GM12878 (cell line): Measurements from ENCODE around the gene ROCK2. TPM values are rescaled to one million over a fixed set of nuclear protein-coding genes. Genes with fewer than 3 reads are reported as not detected.

Source experiments
- ATAC-seq: fragments of 200-7000 bp; cut with Tn5 transposase; 3 replicates; pipeline ENCODE4 v1.9.1; 2020; ENCODE audit warnings: mild to moderate bottlenecking, moderate library complexity
- BruUV-seq: library from RNA; stranded (reverse); fragments of 400-500 nt; replicated peaks from 2 replicates; lab custom pipeline; 2021; lab: Mats Ljungman, UMichigan
- CTCF ChIA-PET: fragments of 300-600 bp; sonication (Branson Sonifier 250); formaldehyde crosslinking; extraction: SDS; loops from one replicate; lab custom pipeline; 2021; ENCODE audit warnings: inconsistent platforms; lab: Yijun Ruan, JAX
- POLR2A ChIA-PET: fragments of 350-600 bp; formaldehyde crosslinking; extraction: SDS; loops from one replicate; lab custom pipeline; 2021; ENCODE audit warnings: inconsistent platforms; lab: Charles Lee
- RAD21 ChIA-PET: fragments of 300-600 bp; sonication (Branson Sonifier 250); formaldehyde crosslinking; loops from one replicate; lab custom pipeline; 2023; ENCODE audit warnings: antibody characterized with exemption; ENCODE audit not compliant: unreplicated experiment; lab: Charles Lee
- SMC1A ChIA-PET: fragments of 300-600 bp; sonication (Branson Sonifier 250); formaldehyde crosslinking; loops from one replicate; lab custom pipeline; 2023; ENCODE audit not compliant: unreplicated experiment, uncharacterized antibody; lab: Charles Lee
- DNase-seq: peaks from one replicate; pipeline ENCODE4 v3.0.0-alpha.2; 2011; ENCODE audit warnings: low read depth, low spot score
- FAIRE-seq: peaks from 3 replicates; lab custom pipeline; 2011; peaks lifted over from hg19 to GRCh38; lab: Jason Lieb, UNC
- H2AFZ ChIP-seq: 2 replicates; pipeline ENCODE4 v1.6.0; 2011; ENCODE audit warnings: low read depth, low read length, control low read depth; ENCODE audit not compliant: control insufficient read depth
- H3K27ac ChIP-seq: 2 replicates; pipeline ENCODE4 v1.5.1; 2011; ENCODE audit warnings: control low read depth; ENCODE audit not compliant: control insufficient read depth, insufficient read depth
- H3K27me3 ChIP-seq, 2 experiments: replicated peaks in 1 of 2; 2 replicates each; pipeline versions ENCODE4 v1.6.0 to v1.6.1; 2011; ENCODE audit warnings: low read length in 1 of 2; ENCODE audit not compliant: control insufficient read depth in 2 of 2, insufficient read depth in 2 of 2
- H3K36me3 ChIP-seq, 2 experiments: 2 replicates each; pipeline ENCODE4 v1.5.1; 2011; ENCODE audit warnings: low read length in 1 of 2; ENCODE audit not compliant: control insufficient read depth in 2 of 2, insufficient read depth in 2 of 2
- H3K4me1 ChIP-seq: 2 replicates; pipeline ENCODE4 v1.6.1; 2011; ENCODE audit warnings: mild to moderate bottlenecking, low read length, moderate library complexity, mixed read lengths; ENCODE audit not compliant: control insufficient read depth, insufficient read depth
- H3K4me2 ChIP-seq: 2 replicates; pipeline ENCODE4 v1.6.0; 2011; ENCODE audit warnings: control low read depth; ENCODE audit not compliant: control insufficient read depth, insufficient read depth
- H3K4me3 ChIP-seq: fragments of 200-600 bp; sonication (generic); 2 replicates; pipeline ENCODE4 v1.5.1; 2016
- H3K79me2 ChIP-seq: 2 replicates; pipeline ENCODE4 v1.6.0; 2011; ENCODE audit warnings: low read length; ENCODE audit not compliant: control insufficient read depth, insufficient read depth
- H3K9ac ChIP-seq: 2 replicates; pipeline ENCODE4 v1.8.0; 2011; ENCODE audit warnings: low read length, control low read depth, mixed read lengths; ENCODE audit not compliant: control insufficient read depth, insufficient read depth
- H3K9me3 ChIP-seq: replicated peaks from 3 replicates; pipeline ENCODE4 v1.5.1; 2011; ENCODE audit warnings: mild to moderate bottlenecking, low read length; ENCODE audit not compliant: control insufficient read depth, insufficient read depth
- H4K20me1 ChIP-seq: 2 replicates; pipeline ENCODE4 v1.6.0; 2011; ENCODE audit not compliant: control insufficient read depth, insufficient read depth
- CTCF ChIP-seq, 3 experiments: IDR thresholded peaks in 2 of 3; conservative IDR thresholded peaks in 1 of 3; 2 replicates each; pipeline ENCODE4 v1.5.1; 2011; ENCODE audit warnings: low read depth in 3 of 3, low read length in 3 of 3, mild to moderate bottlenecking in 3 of 3, control low read depth in 2 of 3, moderate library complexity in 2 of 3, inconsistent platforms in 1 of 3, mixed read lengths in 1 of 3; ENCODE audit not compliant: control insufficient read depth in 2 of 3, insufficient read depth in 1 of 3; ENCODE audit errors: extremely low read depth in 1 of 3
- MEF2A ChIP-seq: IDR thresholded peaks from 2 replicates; pipeline ENCODE4 v1.6.1; 2011; ENCODE audit warnings: low read depth, mild to moderate bottlenecking, low read length, moderate library complexity; ENCODE audit not compliant: insufficient read depth
- SMAD1 ChIP-seq: fragments of 450-650 bp; IDR thresholded peaks from 2 replicates; pipeline ENCODE4 v1.6.1; 2018; ENCODE audit warnings: mild to moderate bottlenecking, low read depth; ENCODE audit not compliant: partially characterized antibody
- SMC3 ChIP-seq: IDR thresholded peaks from 2 replicates; pipeline ENCODE4 v1.6.1; 2011; ENCODE audit warnings: low read length, improper control_type of control experiment, borderline replicate concordance
- ZNF622 ChIP-seq: fragments of 450-650 bp; IDR thresholded peaks from 2 replicates; pipeline ENCODE4 v1.6.1; 2017; ENCODE audit warnings: mild to moderate bottlenecking, inconsistent platforms
- WGBS: methylation state at CpG from one replicate; pipeline ENCODE4 v1.1.6; 2016; ENCODE audit warnings: low lambda C conversion rate; ENCODE audit not compliant: insufficient replicate concordance, insufficient coverage; ENCODE audit errors: missing lambda C conversion rate; 5-methylcytosine and 5-hydroxymethylcytosine counted together
- in situ Hi-C: fragments of 300-500 bp; cut with MboI; formaldehyde crosslinking; loops from 9 replicates; pipeline ENCODE4 v1.14.3; 2018; ENCODE audit warnings: mixed read lengths
- intact Hi-C: fragments of 100-400 bp; cut with micrococcal nuclease; formaldehyde crosslinking; loops from one replicate; pipeline ENCODE4 v1.14.2; 2022; ENCODE audit not compliant: unreplicated experiment
- polyA plus RNA-seq, 11 experiments: library from polyadenylated mRNA; depleted of rRNA in 4 of 11; unstranded in 6 of 11; stranded (reverse) in 5 of 11; fragments of >200 nt; fragmentation: Nextera tagmentation in 4 of 11; fragmentation: Illumina TruSeq in 1 of 11; extraction: Ambion mirVana in 4 of 11; extraction: Trizol in 1 of 11; gene quantifications; 1 replicate in 1 of 11; 2 replicates in 10 of 11; pipeline versions ENCODE4 v1.2.1 to v1.2.3, GENCODE V29; 2011 to 2016; ENCODE audit warnings: inconsistent platforms in 2 of 11, missing spikeins in 2 of 11, low read depth in 1 of 11
- total RNA-seq, 4 experiments: library from RNA; depleted of rRNA in 3 of 4; stranded (reverse); fragments of >200 nt in 3 of 4; fragmentation: Illumina TruSeq in 1 of 4; extraction: Trizol in 1 of 4; gene quantifications; 2 replicates each; pipeline versions ENCODE4 v1.2.1 to v1.2.3, GENCODE V29; 2013 to 2021
- TF ChIP-seq, protein P1 (sequence below): fragments of 450-650 bp; IDR thresholded peaks from 2 replicates; pipeline ENCODE4 v1.6.1; 2017; ENCODE audit warnings: low read depth, mild to moderate bottlenecking, moderate library complexity

Gene ROCK2
- total and polyA plus RNA-seq, 10 of the 15 experiments (the other 5 are each of a cell fraction or from before 2014, with no cell fraction given), result 4.6 to 22.1 (median 8.3) TPM

DNA sequence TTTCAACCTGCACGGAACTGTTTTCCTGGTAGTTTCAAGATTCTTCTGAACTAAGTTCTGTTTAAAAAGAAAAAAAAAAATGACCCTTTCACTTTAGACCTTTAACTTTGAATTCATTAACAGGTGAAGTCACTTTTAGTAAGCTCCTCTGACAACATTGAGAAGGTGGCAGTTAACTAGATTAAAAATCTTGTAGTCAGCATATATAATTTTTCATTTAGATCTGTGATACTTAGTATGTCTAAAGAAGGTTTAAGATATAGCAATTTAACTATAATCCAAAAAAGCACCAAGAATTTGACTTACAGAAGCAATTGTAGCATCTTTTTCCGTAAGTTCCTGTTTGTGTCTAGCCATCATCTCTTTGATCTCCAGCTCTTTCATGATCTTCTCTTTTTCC is 143.8 kb downstream of the ROCK2 start:
- no peak for TF ChIP-seq CTCF (IDR thresholded peaks at IDR 0.05 in 2 of 3, conservative IDR thresholded peaks at IDR 0.05 in 1 of 3; ENCODE audit: control insufficient read depth in 2 of 3, extremely low read depth in 1 of 3, insufficient read depth in 1 of 3, low read depth in 3 of 3, low read length in 3 of 3)
- TF ChIP-seq SMC3, result no peak
- ChIA-PET SMC1A (interaction anchor here (1.3 kb wide), 1 partner anchor 34 kb away, joined by 3 read pairs; no protein-coding TSS in a partner anchor), POLR2A (interaction anchor here (0.7 kb wide), 1 partner anchor 15 kb away, joined by 3 read pairs; no protein-coding TSS in a partner anchor), CTCF (interaction anchor here (1.4 to 1.9 kb wide), 2 partner anchors 17 to 211 kb away, joined by 3 to 5 read pairs; no protein-coding TSS in a partner anchor), RAD21 (interaction anchor here (0.6 kb wide), 1 partner anchor 201 kb away, joined by 3 read pairs; no protein-coding TSS in a partner anchor)
- H3K4me2 ChIP-seq, result no peak overlapping the region
- peaks cover 0 to 13% of the 10 kb centered on the region in 2 experiments for H3K36me3 ChIP-seq
- H3K27ac ChIP-seq, result no peak overlapping the region
- H3K9me3 ChIP-seq, result no peaks in the 10 kb centered on the region
- intact Hi-C loops (no loop called here), in situ Hi-C loops (no loop called here)
- no peaks in the 10 kb centered on the region for H3K27me3 ChIP-seq
- no peak for DNase-seq
- H2AFZ ChIP-seq, result no peak overlapping the region
- H3K79me2 ChIP-seq, result no peaks in the 10 kb centered on the region
- no peaks in the 10 kb centered on the region for H3K4me1 ChIP-seq
- no peak for FAIRE-seq
- ATAC-seq, result no peak
- no peak overlapping the region for H3K4me3 ChIP-seq
- H4K20me1 ChIP-seq, result no peaks in the 10 kb centered on the region
- 93% methylated on average over 2 of the region's 2 CpGs for WGBS
- BruUV-seq, result no TSS peak
- H3K9ac ChIP-seq, result no peak overlapping the region

DNA sequence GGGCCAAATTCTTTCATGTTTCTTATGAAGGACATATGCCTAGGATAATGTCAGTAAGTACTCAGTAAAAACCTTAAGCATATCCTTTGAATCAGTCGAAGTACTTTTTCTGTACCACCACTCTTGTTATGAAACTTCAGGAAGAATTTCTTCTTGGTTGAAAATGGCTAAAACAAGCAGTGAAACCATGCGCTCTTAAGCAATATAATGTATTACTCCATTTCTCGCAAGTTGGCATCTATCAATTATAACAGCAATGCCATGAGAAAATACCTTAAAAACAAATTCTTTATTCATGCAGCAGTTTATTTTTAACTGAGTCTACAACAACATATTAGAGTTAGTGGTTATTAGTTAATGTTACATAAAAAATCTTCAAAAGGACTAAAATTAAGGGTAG is 148.2 kb downstream of the ROCK2 start:
- ChIA-PET RAD21 (no interaction called here), CTCF (no interaction called here), POLR2A (no interaction called here), SMC1A (no interaction called here)
- Histone ChIP-seq H3K4me2 (no peak overlapping the region), H3K4me3 (no peak overlapping the region), H3K4me1 (no peaks in the 10 kb centered on the region), H3K36me3 (peaks cover 0 to 7% of the 10 kb centered on the region in 2 experiments; a peak in 3 of 4 replicates), H3K79me2 (no peaks in the 10 kb centered on the region), H3K9ac (no peak overlapping the region), H3K27me3 (no peaks in the 10 kb centered on the region), H4K20me1 (no peaks in the 10 kb centered on the region), H3K9me3 (no peaks in the 10 kb centered on the region), H2AFZ (no peak overlapping the region), H3K27ac (no peak overlapping the region)
- in situ Hi-C loops, result no loop called here
- no peak for DNase-seq
- no peak for FAIRE-seq
- ATAC-seq, result no peak
- no TSS peak for BruUV-seq
- no peak for TF ChIP-seq MEF2A
- TF ChIP-seq ZNF622, result no peak
- TF ChIP-seq, protein P1, sequence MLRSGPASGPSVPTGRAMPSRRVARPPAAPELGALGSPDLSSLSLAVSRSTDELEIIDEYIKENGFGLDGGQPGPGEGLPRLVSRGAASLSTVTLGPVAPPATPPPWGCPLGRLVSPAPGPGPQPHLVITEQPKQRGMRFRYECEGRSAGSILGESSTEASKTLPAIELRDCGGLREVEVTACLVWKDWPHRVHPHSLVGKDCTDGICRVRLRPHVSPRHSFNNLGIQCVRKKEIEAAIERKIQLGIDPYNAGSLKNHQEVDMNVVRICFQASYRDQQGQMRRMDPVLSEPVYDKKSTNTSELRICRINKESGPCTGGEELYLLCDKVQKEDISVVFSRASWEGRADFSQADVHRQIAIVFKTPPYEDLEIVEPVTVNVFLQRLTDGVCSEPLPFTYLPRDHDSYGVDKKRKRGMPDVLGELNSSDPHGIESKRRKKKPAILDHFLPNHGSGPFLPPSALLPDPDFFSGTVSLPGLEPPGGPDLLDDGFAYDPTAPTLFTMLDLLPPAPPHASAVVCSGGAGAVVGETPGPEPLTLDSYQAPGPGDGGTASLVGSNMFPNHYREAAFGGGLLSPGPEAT, result no peak
- TF ChIP-seq SMAD1, result no peak
- 94% methylated on average over 3 of the region's 3 CpGs for WGBS
- intact Hi-C loops, result no loop called here
